Skin of body (tissue), 2 donors: ENCODE results near the gene ZNF484. TPM values are rescaled to one million over a fixed set of nuclear protein-coding genes. Genes with fewer than 3 reads are reported as not detected.
A peak's percentile ranks its signal among the peaks of the same experiment; 100 is the strongest.
"Not testable (repeated sequence)": the region's sequence is repeated elsewhere in the genome, so short reads cannot be mapped to it uniquely, and the experiment has no call there.

Experiments
- DNase-seq: peaks from one replicate; lab custom pipeline; 2025; lab: John Stamatoyannopoulos, UW
- total RNA-seq: library from RNA; depleted of rRNA; stranded (reverse); fragments of >200 nt; gene quantifications from one replicate; pipeline ENCODE4 v1.2.3, GENCODE V29; 2014

Gene ZNF484
- 13.7 TPM for total RNA-seq

DNA sequence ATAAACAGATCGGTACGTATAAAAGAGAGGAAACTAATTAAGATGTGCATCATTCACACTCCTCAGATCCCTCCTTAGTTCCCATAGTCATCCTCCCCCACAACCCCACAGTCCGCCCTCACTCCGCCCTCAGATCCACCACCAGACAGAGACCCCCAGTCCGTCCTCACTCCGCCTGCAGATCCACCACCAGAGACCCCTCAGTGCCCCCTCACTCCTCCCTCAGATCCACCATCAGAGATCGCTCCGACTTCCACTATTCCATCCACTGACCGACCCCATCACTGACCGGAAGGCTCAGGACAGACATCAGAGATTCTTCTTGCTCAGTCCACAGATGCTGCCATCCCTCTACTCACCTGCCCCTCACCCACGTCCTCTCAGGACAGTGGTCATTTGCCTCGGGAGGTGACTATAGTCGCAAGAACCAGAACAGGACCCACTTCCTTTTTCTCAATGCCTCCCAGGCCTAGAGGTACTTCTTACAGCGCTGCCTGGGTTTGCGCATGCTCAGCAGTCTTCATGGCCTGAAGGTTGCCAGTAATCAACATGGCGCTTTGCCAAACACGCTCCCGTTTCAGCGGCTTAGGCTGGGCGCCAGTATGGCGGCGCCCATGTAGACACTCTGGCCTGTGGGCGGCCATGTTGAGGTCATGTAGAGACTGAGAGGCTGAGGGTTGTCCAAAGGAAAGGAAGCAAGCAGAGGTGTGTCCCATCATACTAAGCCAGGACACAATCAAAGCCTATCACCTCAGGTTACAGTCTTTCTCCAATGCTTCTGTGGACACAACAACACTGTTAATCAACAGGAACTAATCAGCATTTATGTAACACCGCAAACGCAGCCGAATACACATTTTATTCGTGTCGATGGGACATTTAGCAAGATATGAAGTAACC is at the start of gene ZNF484:
ZNF484 (minus strand) TSS at position 508 of the 900 bp plus-strand sequence. CDS start 3,009 bp downstream, outside the sequence.
- DNase-seq, result peak; percentile 96

DNA sequence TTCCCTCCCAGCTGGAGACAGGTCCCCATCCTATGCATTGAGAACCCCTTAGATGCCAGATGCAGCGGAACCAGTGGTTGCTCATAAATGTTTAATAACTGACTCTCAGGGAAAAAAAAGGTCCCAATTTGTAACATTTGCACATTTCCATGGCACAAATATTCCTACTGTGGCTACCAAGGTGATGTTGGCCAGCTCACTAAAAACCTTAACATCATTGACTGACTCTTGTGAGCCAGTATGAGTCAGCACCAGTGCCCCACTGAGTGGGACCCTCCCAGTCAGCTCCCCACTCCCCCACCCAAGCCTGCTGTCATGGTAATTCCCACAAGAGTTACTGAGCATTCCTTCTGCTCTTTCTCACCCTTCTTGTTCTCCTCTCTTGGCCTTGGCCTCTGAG is 42.6 kb upstream of the ZNF484 start:
- no peak for DNase-seq

DNA sequence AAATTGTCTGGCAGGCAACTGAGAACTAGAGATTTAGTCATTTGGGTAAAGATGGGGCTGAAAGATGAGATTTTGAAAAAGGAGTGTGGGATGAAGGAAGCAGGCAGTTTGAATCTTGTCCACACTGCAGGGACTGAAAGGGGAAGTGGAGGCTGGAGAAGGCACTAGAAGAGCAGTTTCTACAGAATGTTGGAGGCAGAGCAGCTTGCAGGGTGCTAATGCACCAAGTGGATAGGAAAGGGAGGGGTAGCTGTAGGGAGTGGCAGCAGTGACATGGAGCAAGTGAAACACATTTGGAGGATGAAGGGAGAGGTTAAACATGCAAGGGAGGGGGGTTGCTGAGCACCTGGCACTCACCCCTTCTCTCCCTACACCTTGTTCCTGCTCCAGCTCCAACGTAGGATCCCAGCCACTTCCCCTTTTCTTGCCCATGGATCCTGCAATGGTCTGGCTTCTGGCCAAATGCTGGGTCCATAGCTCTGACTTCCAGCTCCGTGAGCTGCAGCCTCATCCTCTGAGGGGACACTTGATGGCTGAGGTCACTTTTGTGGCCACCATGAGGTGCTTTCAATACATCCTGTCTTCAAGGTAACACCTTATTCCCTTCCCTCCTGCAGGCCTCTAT is 39.5 kb upstream of the ZNF484 start:
- DNase-seq, result no peak

DNA sequence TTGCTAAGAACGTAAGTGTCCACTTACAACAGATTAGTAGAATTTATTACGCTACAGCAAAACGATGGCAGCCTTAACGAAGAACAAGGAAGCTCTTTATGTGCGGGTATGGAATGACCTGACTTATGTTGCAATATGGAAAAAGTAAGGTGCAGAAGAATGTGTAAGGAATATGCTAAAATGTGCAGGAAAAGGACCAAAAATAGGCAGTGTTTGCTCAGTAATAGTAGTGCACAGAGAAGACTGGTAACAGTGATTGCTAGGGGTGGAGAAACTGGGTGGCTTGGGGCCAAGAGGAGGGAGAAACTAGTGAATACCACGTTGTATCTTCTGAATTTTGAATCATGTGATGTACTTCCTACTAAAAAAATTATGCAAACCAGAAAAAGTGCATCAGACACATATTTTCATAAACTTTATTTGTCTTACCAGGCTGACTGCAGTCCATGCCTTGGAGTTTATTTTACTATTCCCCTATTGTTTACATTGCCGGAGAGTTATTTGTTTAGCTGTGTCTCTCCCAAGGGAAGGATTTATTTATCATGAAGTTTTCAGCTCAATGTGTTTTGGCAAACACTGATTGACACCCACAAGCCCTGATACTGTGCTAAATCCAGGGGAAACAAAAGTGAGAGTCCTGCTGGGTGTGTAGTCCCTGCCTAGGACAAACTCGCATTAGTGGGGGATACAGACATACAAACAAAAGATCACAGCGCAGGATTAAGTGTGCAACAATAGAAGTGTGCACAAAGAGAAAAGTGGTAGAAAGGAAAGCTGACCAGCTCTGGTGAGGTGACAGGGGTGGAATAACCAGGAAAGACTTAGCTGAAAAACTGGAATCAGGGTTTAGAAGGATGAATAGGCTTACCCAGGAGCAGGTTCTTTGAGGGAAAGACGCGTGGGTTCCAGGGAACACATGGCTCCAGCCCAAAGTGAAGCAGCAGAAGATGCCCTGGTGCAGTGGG is 34.0 kb upstream of the ZNF484 start:
- DNase-seq, result no peak

DNA sequence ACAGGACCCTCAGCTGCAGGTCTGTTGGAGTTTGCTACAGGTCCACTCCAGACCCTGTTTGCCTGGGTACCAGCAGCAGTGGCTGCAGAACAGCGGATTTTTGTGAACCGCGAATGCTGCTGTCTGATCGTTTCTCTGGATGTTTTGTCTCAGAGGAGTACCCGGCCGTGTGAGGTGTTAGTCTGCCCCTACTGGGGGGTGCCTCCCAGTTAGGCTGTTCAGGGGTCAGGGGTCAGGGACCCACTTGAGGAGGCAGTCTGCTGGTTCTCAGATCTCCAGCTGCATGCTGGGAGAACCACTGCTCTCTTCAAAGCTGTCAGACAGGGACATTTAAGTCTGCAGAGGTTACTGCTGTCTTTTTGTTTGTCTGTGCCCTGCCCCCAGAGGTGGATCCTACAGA is 27.3 kb upstream of the ZNF484 start:
- DNase-seq, result not testable (repeated sequence)

- DNase-seq, result no peak
Measured at GRCh38 chr9:92897323-92897722, 19.5 kb upstream of the ZNF484 start.

- DNase-seq, result no peak
Measured at GRCh38 chr9:92895812-92896436, 18.1 kb upstream of the ZNF484 start.

GRCh38 chr9:92894711-92895362 is 17.0 kb upstream of the ZNF484 start:
- DNase-seq, result no peak

GRCh38 chr9:92893916-92894610 is 16.2 kb upstream of the ZNF484 start:
- DNase-seq, result not testable (repeated sequence)

DNA sequence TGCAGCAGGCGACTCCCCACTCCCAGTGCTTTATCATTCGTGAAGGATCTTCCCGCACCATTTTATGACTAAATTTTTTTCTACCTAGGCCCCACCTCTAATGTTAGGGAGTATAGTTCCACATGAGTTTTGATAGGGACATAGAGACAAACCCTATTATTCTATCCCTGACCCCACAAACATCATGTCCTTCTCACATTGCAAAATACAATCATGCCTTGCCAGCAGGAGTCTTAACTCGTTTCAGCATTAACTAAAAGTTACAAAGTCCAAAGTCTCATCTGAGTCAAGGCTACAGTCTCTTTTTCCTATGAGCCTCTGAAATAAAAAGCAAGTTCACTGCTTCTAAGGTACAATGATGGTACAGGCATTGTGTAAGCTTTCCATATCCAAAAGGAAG is 14.4 kb upstream of the ZNF484 start:
- not testable (repeated sequence) for DNase-seq

GRCh38 chr9:92890761-92891160 is 12.9 kb upstream of the ZNF484 start:
- DNase-seq, result no peak

GRCh38 chr9:92887880-92888338 is 10.1 kb upstream of the ZNF484 start:
- no peak for DNase-seq

GRCh38 chr9:92886846-92887610 is 9.2 kb upstream of the ZNF484 start:
- not testable (repeated sequence) for DNase-seq

GRCh38 chr9:92883666-92884405 is 6.0 kb upstream of the ZNF484 start:
- not testable (repeated sequence) for DNase-seq

- DNase-seq, result no peak
Measured at GRCh38 chr9:92882276-92882675, 4.4 kb upstream of the ZNF484 start.

DNA sequence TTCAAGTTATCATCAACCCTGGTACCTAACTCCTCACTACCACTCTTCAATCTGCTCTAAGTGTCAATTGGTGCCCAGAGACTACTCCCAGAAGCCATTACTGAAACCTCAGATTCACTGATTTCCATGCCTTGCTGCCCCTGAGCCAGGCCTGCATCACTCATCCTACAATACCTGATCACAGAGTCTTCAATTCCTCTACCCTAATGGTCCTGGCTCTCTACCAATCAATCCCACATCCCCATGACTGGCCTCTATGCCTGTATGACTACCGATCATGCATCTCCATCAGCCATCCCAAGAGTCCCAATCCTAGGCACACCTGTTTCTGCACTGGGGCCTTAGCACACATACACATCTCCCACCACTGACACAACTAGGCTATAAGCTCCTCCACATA is 2.5 kb downstream of the ZNF484 start:
- no peak for DNase-seq

DNA sequence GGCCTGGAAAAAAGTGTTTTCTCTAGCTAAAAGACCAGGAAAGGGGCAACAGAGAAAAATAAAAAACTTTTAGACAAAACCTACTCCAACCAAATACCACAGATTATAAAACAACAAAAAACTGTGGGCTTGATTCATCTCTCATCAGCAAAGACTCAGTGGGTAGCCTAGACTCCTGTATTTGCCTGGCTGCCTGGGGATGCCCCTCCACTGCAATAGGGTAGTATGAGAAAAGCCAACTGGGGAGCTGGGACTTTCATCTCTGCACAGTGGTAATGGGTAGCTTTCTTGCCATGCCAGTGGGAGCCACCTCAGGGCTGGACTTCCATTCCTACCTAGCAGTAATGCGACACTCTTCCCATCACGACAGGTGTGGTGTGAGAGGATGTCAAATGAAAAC is 7.5 kb downstream of the ZNF484 start:
- DNase-seq, result no peak

DNA sequence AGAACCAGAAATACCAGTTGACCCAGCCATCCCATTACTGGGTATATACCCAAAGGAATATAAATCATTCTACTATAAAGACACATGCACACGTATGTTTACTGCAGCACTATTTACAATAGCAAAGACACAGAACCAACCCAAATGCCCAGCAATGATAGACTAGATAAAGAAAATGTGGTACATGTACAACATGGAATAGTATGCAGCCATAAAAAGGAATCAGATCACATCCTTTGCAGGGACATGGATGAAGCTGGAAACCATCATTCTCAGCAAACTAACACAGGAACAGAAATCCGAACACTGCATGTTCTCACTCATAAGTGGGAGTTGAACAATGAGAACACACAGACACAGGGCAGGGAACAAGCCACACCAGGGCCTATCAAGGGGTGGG is 11.2 kb downstream of the ZNF484 start:
- not testable (repeated sequence) for DNase-seq
